HepG2 (cell line): ENCODE measurements around the gene PPP1R18. TPM values are rescaled to one million over a fixed set of nuclear protein-coding genes. Genes with fewer than 3 reads are reported as not detected.
A peak's percentile ranks its signal among the peaks of the same experiment; 100 is the strongest.

Experiments
- CBX1 ChIP-seq: IDR thresholded peaks from one replicate; pipeline ENCODE4 v1.6.1; 2016; ENCODE audit warnings: antibody characterized with exemption, low read depth
- HNF1A ChIP-seq, 2 experiments: sonication (generic) in 1 of 2; formaldehyde crosslinking in 1 of 2; IDR thresholded peaks; 2 replicates each; pipeline versions ENCODE4 v1.4.0 to v1.6.1; 2016 to 2020; ENCODE audit warnings: borderline replicate concordance in 1 of 2, low read depth in 1 of 2, mild to moderate bottlenecking in 1 of 2, missing genetic modification reagents in 1 of 2
- THAP11 ChIP-seq: IDR thresholded peaks from 2 replicates; pipeline ENCODE4 v1.6.1; 2016; ENCODE audit warnings: missing biosample characterization, missing genetic modification reagents
- YEATS4 ChIP-seq: sonication (generic); formaldehyde crosslinking; IDR thresholded peaks from 2 replicates; pipeline ENCODE4 v1.4.0; 2020; ENCODE audit warnings: missing genetic modification reagents, borderline replicate concordance
- ZBTB37 ChIP-seq: sonication (generic); formaldehyde crosslinking; IDR thresholded peaks from 2 replicates; pipeline ENCODE4 v1.4.0; 2020; ENCODE audit warnings: mild to moderate bottlenecking, missing genetic modification reagents
- ZBTB40 ChIP-seq, 2 experiments: fragments of 450-650 bp in 1 of 2; sonication (generic) in 1 of 2; formaldehyde crosslinking in 1 of 2; IDR thresholded peaks; 2 replicates each; pipeline versions ENCODE4 v1.6.1 to v1.8.0; 2016 to 2022; ENCODE audit warnings: antibody characterized with exemption in 1 of 2, mild to moderate bottlenecking in 1 of 2, missing genetic modification reagents in 1 of 2
- ZC3H13 ChIP-seq: sonication (generic); formaldehyde crosslinking; IDR thresholded peaks from 2 replicates; pipeline ENCODE4 v1.8.1; 2023; ENCODE audit warnings: mild to moderate bottlenecking, missing genetic modification reagents, moderate library complexity
- ZNF337 ChIP-seq: sonication (generic); formaldehyde crosslinking; IDR thresholded peaks from 2 replicates; pipeline ENCODE4 v1.5.1; 2020; ENCODE audit warnings: missing genetic modification reagents, low read depth, mild to moderate bottlenecking, borderline replicate concordance
- ZNF33B ChIP-seq: sonication (generic); formaldehyde crosslinking; IDR thresholded peaks from 2 replicates; pipeline ENCODE4 v1.5.1; 2020; ENCODE audit warnings: mild to moderate bottlenecking, missing genetic modification reagents
- ZNF589 ChIP-seq: sonication (generic); formaldehyde crosslinking; conservative IDR thresholded peaks from 2 replicates; pipeline ENCODE4 v1.8.0; 2022; ENCODE audit warnings: mild to moderate bottlenecking, moderate library complexity, missing genetic modification reagents
- ZNF850 ChIP-seq: sonication (generic); formaldehyde crosslinking; conservative IDR thresholded peaks from 2 replicates; pipeline ENCODE4 v1.9.0; 2021; ENCODE audit warnings: mild to moderate bottlenecking, missing genetic modification reagents
- ZSCAN21 ChIP-seq: sonication (generic); formaldehyde crosslinking; IDR thresholded peaks from 2 replicates; pipeline ENCODE4 v1.8.0; 2022; ENCODE audit warnings: mild to moderate bottlenecking, missing genetic modification reagents, moderate library complexity, borderline replicate concordance
- polyA plus RNA-seq, 8 experiments: library from polyadenylated mRNA; depleted of rRNA in 3 of 8; stranded (reverse) in 7 of 8; unstranded in 1 of 8; fragments of >200 nt; fragmentation: Illumina TruSeq in 4 of 8; extraction: Trizol in 4 of 8; gene quantifications; 2 replicates each; pipeline versions ENCODE4 v1.2.1 to v1.2.3, GENCODE V29; 2011 to 2016; ENCODE audit warnings: low read depth in 4 of 8, missing spikeins in 1 of 8, mixed read lengths in 1 of 8; ENCODE audit not compliant: insufficient read depth in 1 of 8
- total RNA-seq, 5 experiments: library from RNA; depleted of rRNA; stranded (reverse); fragments of >200 nt; fragmentation: Illumina TruSeq; extraction: Trizol; gene quantifications; 2 replicates each; pipeline ENCODE4 v1.2.3, GENCODE V29; 2016; ENCODE audit warnings: low read depth in 1 of 5

The PPP1R18 gene
- total and polyA plus RNA-seq, 2 of the 13 experiments (the other 11 are each of a cell fraction or from before 2014, with no cell fraction given) = 4.9 to 9.2 TPM

- peak; percentile 62 for TF ChIP-seq YEATS4 (CRISPR knock-in tag)
- TF ChIP-seq CBX1 = no peak
- peak; percentile 93 for TF ChIP-seq THAP11 (CRISPR knock-in tag)
- no peak; the same call in 1 of the 2 replicates for TF ChIP-seq ZSCAN21 (CRISPR knock-in tag)
- TF ChIP-seq HNF1A (IDR thresholded peaks at IDR 0.05; ENCODE audit: low read depth) = no peak
- no peak; the same call in 1 of the 2 replicates for TF ChIP-seq HNF1A (CRISPR knock-in tag; IDR thresholded peaks at IDR 0.05; ENCODE audit: borderline replicate concordance)
- peak; percentile 72; the same call in 1 of the 2 replicates for TF ChIP-seq ZC3H13 (CRISPR knock-in tag)
- 0 out of 2 replicates have a peak, but pooled peaks have one; percentile 55 for TF ChIP-seq ZNF337 (CRISPR knock-in tag)
- no peak for TF ChIP-seq ZBTB40 (IDR thresholded peaks at IDR 0.05)
- TF ChIP-seq ZBTB40 (CRISPR knock-in tag; IDR thresholded peaks at IDR 0.05) = peak; percentile 76
- TF ChIP-seq ZNF589 (CRISPR knock-in tag) = no peak
- peak; percentile 82; the same call in 1 of the 2 replicates for TF ChIP-seq ZNF850 (CRISPR knock-in tag)
- no peak for TF ChIP-seq ZBTB37 (CRISPR knock-in tag)
- peak; percentile 88 for TF ChIP-seq ZNF33B (CRISPR knock-in tag)
Measured at GRCh38 chr6:30672445-30673253, 13.8 kb downstream of the PPP1R18 start, which contains the start of gene DHX16 (continued).
